ENCODE measurements around the gene GRIN3A.

GRIN3A gene

GRCh38 chr9:101631892-101632291 lies 106.6 kb downstream of the GRIN3A start:
- Histone ChIP-seq H3K4me1 (ENCODE audit: insufficient read depth, low read length, poor library complexity, severe bottlenecking) (peaks cover 3% of the 10 kb centered on the region), H3K9ac (ENCODE audit: low read depth, low read length, poor library complexity, severe bottlenecking) (no peak overlapping the region), H3F3A (ENCODE audit: low read depth) (no peaks in the 10 kb centered on the region), H2AFZ (ENCODE audit: low read length) (no peak overlapping the region), H3K4me2 (ENCODE audit: low read depth, low read length, poor library complexity, severe bottlenecking) (no peak overlapping the region), H3K79me2 (ENCODE audit: insufficient read depth, low read length) (no peaks in the 10 kb centered on the region), H3K27me3 (ENCODE audit: insufficient read depth, low read length, poor library complexity, severe bottlenecking) (no peaks in the 10 kb centered on the region), H3K4me3 (ENCODE audit: low read length, poor library complexity, severe bottlenecking) (no peak overlapping the region), H3K36me3 (ENCODE audit: insufficient read depth, low read length) (no peaks in the 10 kb centered on the region), H4K20me1 (ENCODE audit: insufficient read depth, low read length, poor library complexity, severe bottlenecking) (no peaks in the 10 kb centered on the region), H3K9me3 (ENCODE audit: insufficient read depth, low read depth, low read length) (no peaks in the 10 kb centered on the region), H3K9me2 (replicated peaks; ENCODE audit: low read depth, low read length) (no peaks in the 10 kb centered on the region)
- TF ChIP-seq EZH2phosphoT487 (IDR thresholded peaks at IDR 0.05; ENCODE audit: borderline replicate concordance) (no peak), CTCF (conservative IDR thresholded peaks at IDR 0.05; ENCODE audit: low read length) (no peak)

- H3K4me2 ChIP-seq (ENCODE audit: low read depth, low read length, poor library complexity, severe bottlenecking) = no peak overlapping the region
- no peaks in the 10 kb centered on the region for H3F3A ChIP-seq (ENCODE audit: low read depth)
- H3K9me3 ChIP-seq (ENCODE audit: insufficient read depth, low read depth, low read length) = no peaks in the 10 kb centered on the region
- no peak overlapping the region for H2AFZ ChIP-seq (ENCODE audit: low read length)
- H3K9me2 ChIP-seq (replicated peaks; ENCODE audit: low read depth, low read length) = no peaks in the 10 kb centered on the region
- TF ChIP-seq EZH2phosphoT487 (IDR thresholded peaks at IDR 0.05; ENCODE audit: borderline replicate concordance) = no peak
- no peak for TF ChIP-seq CTCF (conservative IDR thresholded peaks at IDR 0.05; ENCODE audit: low read length)
- no peaks in the 10 kb centered on the region for H3K36me3 ChIP-seq (ENCODE audit: insufficient read depth, low read length)
- H4K20me1 ChIP-seq (ENCODE audit: insufficient read depth, low read length, poor library complexity, severe bottlenecking) = no peaks in the 10 kb centered on the region
- H3K79me2 ChIP-seq (ENCODE audit: insufficient read depth, low read length) = no peaks in the 10 kb centered on the region
- no peaks in the 10 kb centered on the region for H3K27me3 ChIP-seq (ENCODE audit: insufficient read depth, low read length, poor library complexity, severe bottlenecking)
- H3K4me3 ChIP-seq (ENCODE audit: low read length, poor library complexity, severe bottlenecking) = no peak overlapping the region
- peaks cover 18% of the 10 kb centered on the region for H3K4me1 ChIP-seq (ENCODE audit: insufficient read depth, low read length, poor library complexity, severe bottlenecking)
- no peak overlapping the region for H3K9ac ChIP-seq (ENCODE audit: low read depth, low read length, poor library complexity, severe bottlenecking)
Observed at GRCh38 chr9:101629636-101630035, 108.8 kb downstream of the GRIN3A start.

GRCh38 chr9:101628173-101628572 lies 110.3 kb downstream of the GRIN3A start:
- Histone ChIP-seq H3K9me2 (replicated peaks; ENCODE audit: low read depth, low read length) (no peaks in the 10 kb centered on the region), H3K4me3 (ENCODE audit: low read length, poor library complexity, severe bottlenecking) (no peak overlapping the region), H3K9ac (ENCODE audit: low read depth, low read length, poor library complexity, severe bottlenecking) (no peak overlapping the region), H3K4me2 (ENCODE audit: low read depth, low read length, poor library complexity, severe bottlenecking) (no peak overlapping the region), H2AFZ (ENCODE audit: low read length) (no peak overlapping the region), H3K9me3 (ENCODE audit: insufficient read depth, low read depth, low read length) (no peaks in the 10 kb centered on the region), H3K27me3 (ENCODE audit: insufficient read depth, low read length, poor library complexity, severe bottlenecking) (no peaks in the 10 kb centered on the region), H3K4me1 (ENCODE audit: insufficient read depth, low read length, poor library complexity, severe bottlenecking) (peaks cover 18% of the 10 kb centered on the region), H3F3A (ENCODE audit: low read depth) (no peaks in the 10 kb centered on the region), H3K79me2 (ENCODE audit: insufficient read depth, low read length) (no peaks in the 10 kb centered on the region), H3K36me3 (ENCODE audit: insufficient read depth, low read length) (no peaks in the 10 kb centered on the region), H4K20me1 (ENCODE audit: insufficient read depth, low read length, poor library complexity, severe bottlenecking) (no peaks in the 10 kb centered on the region)
- no peak for TF ChIP-seq EZH2phosphoT487 (IDR thresholded peaks at IDR 0.05; ENCODE audit: borderline replicate concordance)
- no peak for TF ChIP-seq CTCF (conservative IDR thresholded peaks at IDR 0.05; ENCODE audit: low read length)

Measured in Loucy (cell line).